H1 (cell line): ENCODE data around the gene LDLRAD4. TPM values are rescaled to one million over a fixed set of nuclear protein-coding genes. Genes with fewer than 3 reads are reported as not detected.
"Not testable (repeated sequence)": the region's sequence is repeated elsewhere in the genome, so short reads cannot be mapped to it uniquely, and the experiment has no call there.

Experiments used
- CTCF ChIA-PET: fragments of 300-600 bp; sonication (Branson Sonifier 250); formaldehyde crosslinking; loops from one replicate; lab custom pipeline; 2021; ENCODE audit not compliant: partially characterized antibody; lab: Charles Lee
- POLR2A ChIA-PET: fragments of 300-600 bp; sonication (Branson Sonifier 250); formaldehyde crosslinking; loops from one replicate; lab custom pipeline; 2021; ENCODE audit warnings: inconsistent platforms; ENCODE audit not compliant: partially characterized antibody; lab: Charles Lee
- DNase-seq, 2 experiments: peaks; one replicate each; pipeline versions ENCODE4 v3.0.0 to v3.0.0-alpha.2; 2010 to 2022; ENCODE audit warnings: low spot score in 2 of 2, low read depth in 1 of 2, mixed read lengths in 1 of 2
- FAIRE-seq: peaks from 2 replicates; lab custom pipeline; 2011; peaks lifted over from hg19 to GRCh38; lab: Jason Lieb, UNC
- H2AFZ ChIP-seq: 2 replicates; pipeline ENCODE4 v1.8.1; 2012; ENCODE audit warnings: low read length, inconsistent platforms
- H2AK5ac ChIP-seq: 2 replicates; pipeline ENCODE4 v1.6.1; 2013; ENCODE audit warnings: low read depth, low read length
- H2BK120ac ChIP-seq: replicated peaks from 2 replicates; pipeline ENCODE3; 2013; ENCODE audit warnings: low read depth, low read length, inconsistent platforms
- H2BK12ac ChIP-seq: 2 replicates; pipeline ENCODE4 v1.6.1; 2013; ENCODE audit warnings: low read depth, low read length
- H2BK15ac ChIP-seq: 2 replicates; pipeline ENCODE4 v1.6.1; 2013; ENCODE audit warnings: low read length
- H2BK20ac ChIP-seq: 2 replicates; pipeline ENCODE4 v1.6.1; 2013; ENCODE audit warnings: low read length
- H2BK5ac ChIP-seq: 2 replicates; pipeline ENCODE4 v1.6.1; 2013; ENCODE audit warnings: low read depth, low read length
- H3K14ac ChIP-seq: 2 replicates; pipeline ENCODE4 v1.6.1; 2013; ENCODE audit warnings: inconsistent platforms; ENCODE audit not compliant: insufficient read length
- H3K18ac ChIP-seq: 2 replicates; pipeline ENCODE4 v1.6.1; 2013; ENCODE audit warnings: low read length; ENCODE audit errors: extremely low read depth
- H3K23ac ChIP-seq: 2 replicates; pipeline ENCODE4 v1.6.1; 2013; ENCODE audit warnings: inconsistent platforms; ENCODE audit not compliant: insufficient read length
- H3K23me2 ChIP-seq: 2 replicates; pipeline ENCODE4 v1.6.1; 2013; ENCODE audit warnings: low read depth, low read length
- H3K27ac ChIP-seq: 2 replicates; pipeline ENCODE4 v1.6.1; 2011; ENCODE audit warnings: low read depth, low read length, inconsistent platforms
- H3K27me3 ChIP-seq, 4 experiments: replicated peaks in 1 of 4; 1 replicate in 1 of 4; 2 replicates in 3 of 4; pipeline versions ENCODE4 v1.6.1 to v1.8.1; 2011 to 2013; ENCODE audit warnings: low read length in 3 of 4, mild to moderate bottlenecking in 3 of 4, inconsistent platforms in 2 of 4, mixed read lengths in 2 of 4, moderate library complexity in 1 of 4; ENCODE audit not compliant: control insufficient read depth in 3 of 4, insufficient read depth in 3 of 4; ENCODE audit errors: extremely low read depth in 1 of 4
- H3K36me3 ChIP-seq, 4 experiments: 2 replicates each; pipeline versions ENCODE4 v1.6.1 to v1.8.1; 2011 to 2013; ENCODE audit warnings: mild to moderate bottlenecking in 4 of 4, low read length in 3 of 4, moderate library complexity in 2 of 4, control low read depth in 1 of 4, inconsistent platforms in 1 of 4; ENCODE audit not compliant: insufficient read depth in 4 of 4, control insufficient read depth in 2 of 4
- H3K4ac ChIP-seq: replicated peaks from 2 replicates; pipeline ENCODE3; 2013; ENCODE audit warnings: low read length, low read depth, mixed read lengths, inconsistent platforms; ENCODE audit not compliant: insufficient read length
- H3K4me1 ChIP-seq, 4 experiments: replicated peaks in 1 of 4; 1 replicate in 1 of 4; 2 replicates in 3 of 4; pipeline versions ENCODE4 v1.6.1 to v1.8.1; 2011 to 2013; ENCODE audit warnings: low read length in 3 of 4, inconsistent platforms in 2 of 4, mixed read lengths in 1 of 4; ENCODE audit not compliant: insufficient read depth in 4 of 4, control insufficient read depth in 3 of 4
- H3K4me2 ChIP-seq, 2 experiments: 2 replicates each; pipeline versions ENCODE4 v1.6.1 to v1.8.1; 2011 to 2013; ENCODE audit warnings: low read depth in 2 of 2, low read length in 2 of 2, control low read depth in 1 of 2, inconsistent platforms in 1 of 2, mild to moderate bottlenecking in 1 of 2; ENCODE audit not compliant: insufficient read depth in 1 of 2
- H3K4me3 ChIP-seq, 4 experiments: fragments of 200-600, 300-600 bp in 1 of 4; sonication (generic), shearing (Covaris generic), sonication (Bioruptor Twin) in 1 of 4; 2 replicates each; pipeline versions ENCODE4 v1.5.1 to v1.8.1; 2011 to 2016; ENCODE audit warnings: low read length in 4 of 4, low read depth in 3 of 4, control low read depth in 2 of 4, inconsistent platforms in 2 of 4, mild to moderate bottlenecking in 2 of 4, mixed read lengths in 1 of 4, moderate library complexity in 1 of 4; ENCODE audit not compliant: insufficient read depth in 2 of 4; ENCODE audit errors: extremely low read depth in 1 of 4
- H3K56ac ChIP-seq: replicated peaks from 2 replicates; pipeline ENCODE3; 2013; ENCODE audit warnings: low read depth, mild to moderate bottlenecking, mixed read lengths, low read length, inconsistent platforms; ENCODE audit not compliant: insufficient read length
- H3K79me1 ChIP-seq: 2 replicates; pipeline ENCODE4 v1.6.1; 2013; ENCODE audit warnings: low read depth, low read length, control low read depth
- H3K79me2 ChIP-seq, 2 experiments: 2 replicates each; pipeline versions ENCODE4 v1.6.1 to v1.8.1; 2012 to 2013; ENCODE audit warnings: low read length in 2 of 2, mild to moderate bottlenecking in 2 of 2, inconsistent platforms in 1 of 2; ENCODE audit not compliant: insufficient read depth in 2 of 2, control insufficient read depth in 1 of 2
- H3K9ac ChIP-seq, 4 experiments: replicated peaks in 1 of 4; 1 replicate in 1 of 4; 2 replicates in 3 of 4; pipeline versions ENCODE4 v1.6.1 to v1.8.1; 2011 to 2013; ENCODE audit warnings: low read depth in 3 of 4, low read length in 3 of 4, control low read depth in 2 of 4, mild to moderate bottlenecking in 2 of 4, moderate library complexity in 2 of 4, inconsistent platforms in 1 of 4; ENCODE audit errors: extremely low read depth in 1 of 4
- H3K9me3 ChIP-seq, 2 experiments: 2 replicates each; pipeline versions ENCODE4 v1.6.1 to v1.8.1; 2012 to 2013; ENCODE audit warnings: mild to moderate bottlenecking in 2 of 2, moderate library complexity in 2 of 2, control low read depth in 1 of 2, inconsistent platforms in 1 of 2, low read depth in 1 of 2, low read length in 1 of 2, mixed read lengths in 1 of 2; ENCODE audit not compliant: insufficient read depth in 2 of 2
- H4K20me1 ChIP-seq, 2 experiments: replicated peaks in 1 of 2; 2 replicates each; pipeline versions ENCODE3 to v1.8.1; 2011 to 2013; ENCODE audit warnings: inconsistent platforms in 2 of 2, low read length in 2 of 2, mild to moderate bottlenecking in 1 of 2; ENCODE audit not compliant: insufficient read depth in 2 of 2, control insufficient read depth in 1 of 2
- H4K5ac ChIP-seq: 2 replicates; pipeline ENCODE4 v1.6.1; 2013; ENCODE audit warnings: low read length, low read depth, mixed read lengths, inconsistent platforms; ENCODE audit not compliant: insufficient read length
- H4K8ac ChIP-seq: 2 replicates; pipeline ENCODE4 v1.8.0; 2013; ENCODE audit warnings: mild to moderate bottlenecking, moderate library complexity, low read length, inconsistent platforms; ENCODE audit not compliant: insufficient read depth; ENCODE audit errors: extremely low read depth
- H4K91ac ChIP-seq: replicated peaks from 2 replicates; pipeline ENCODE3; 2013; ENCODE audit warnings: low read length, mixed read lengths, inconsistent platforms; ENCODE audit not compliant: insufficient read length
- polyA plus RNA-seq, 7 experiments: library from polyadenylated mRNA; depleted of rRNA in 3 of 7; stranded (reverse) in 5 of 7; unstranded in 2 of 7; fragments of >200 nt in 5 of 7; fragments of 200-250 nt in 2 of 7; gene quantifications; 1 replicate in 5 of 7; 2 replicates in 1 of 7; 4 replicates in 1 of 7; pipeline versions ENCODE4 v1.2.1 to v1.2.3, GENCODE V29; 2011 to 2013; ENCODE audit warnings: missing spikeins in 2 of 7, mixed read lengths in 2 of 7
- total RNA-seq: library from RNA; stranded (reverse); fragmentation: NEBNext Ultra II Directional; extraction: Animal tissue kit (Norgen Biotek cat#: 25700); gene quantifications from 2 replicates; pipeline ENCODE4 v1.2.1, GENCODE V29; 2021

LDLRAD4 gene
- total and polyA plus RNA-seq, 2 of the 8 experiments (the other 6 are each of a cell fraction or from before 2014, with no cell fraction given), result 0.77 to 1.4 TPM

DNA sequence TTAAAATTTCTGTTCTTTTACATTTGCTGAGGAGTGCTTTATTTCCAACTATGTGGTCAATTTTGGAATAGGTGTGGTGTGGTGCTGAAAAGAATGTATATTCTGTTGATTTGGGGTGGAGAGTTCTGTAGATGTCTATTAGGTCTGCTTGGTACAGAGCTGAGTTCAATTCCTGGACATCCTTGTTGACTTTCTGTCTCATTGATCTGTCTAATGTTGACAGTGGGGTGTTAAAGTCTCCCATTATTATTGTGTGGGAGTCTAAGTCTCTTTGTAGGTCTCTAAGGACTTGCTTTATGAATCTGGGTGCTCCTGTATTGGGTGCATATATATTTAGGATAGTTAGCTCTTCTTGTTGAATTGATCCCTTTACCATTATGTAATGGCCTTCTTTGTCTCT lies 127.9 kb downstream of the LDLRAD4 start:
- H4K20me1 ChIP-seq, H3K4me2 ChIP-seq, H3K9ac ChIP-seq, H3K36me3 ChIP-seq, CTCF ChIA-PET, H3K4ac ChIP-seq, H3K79me1 ChIP-seq, H3K79me2 ChIP-seq, H4K5ac ChIP-seq, H2BK120ac ChIP-seq, H3K27me3 ChIP-seq, H2BK20ac ChIP-seq, H2BK12ac ChIP-seq, DNase-seq, H3K4me3 ChIP-seq, H4K91ac ChIP-seq, H3K4me1 ChIP-seq, H2AFZ ChIP-seq, H3K23ac ChIP-seq, H2BK5ac ChIP-seq, H3K23me2 ChIP-seq, H2AK5ac ChIP-seq, H2BK15ac ChIP-seq, POLR2A ChIA-PET, H3K56ac ChIP-seq, H4K8ac ChIP-seq, H3K27ac ChIP-seq, H3K14ac ChIP-seq, H3K18ac ChIP-seq, FAIRE-seq: not testable (repeated sequence)
- peaks cover 3 to 22% of the 10 kb centered on the region in 2 experiments; a peak in 3 of 4 replicates for H3K9me3 ChIP-seq
